ENCODE measurements around the gene ITM2B.

ITM2B gene

GRCh38 chr13:48260970-48261369 lies 28.0 kb downstream of the ITM2B start (continued):
- TF ChIP-seq ZFP3 (tag by site-specific recombination; IDR thresholded peaks at IDR 0.05; ENCODE audit: low read depth), result no peak
- no peak for TF ChIP-seq ZNF544 (tag by site-specific recombination; IDR thresholded peaks at IDR 0.05)
- TF ChIP-seq GLI4 (tag by site-specific recombination; IDR thresholded peaks at IDR 0.05), result no peak

GRCh38 chr13:48263196-48263595 lies 30.2 kb downstream of the ITM2B start:
- Histone ChIP-seq H3K4me3 (ENCODE audit: low read depth, low read length) (no peak overlapping the region), H3K4me1 (ENCODE audit: control insufficient read depth, insufficient read depth, low read length) (peaks cover 6% of the 10 kb centered on the region; the same call in 1 of the 2 replicates), H3K9me3 (ENCODE audit: control insufficient read depth, insufficient read depth, low read depth, low read length) (no peaks in the 10 kb centered on the region), H3K27ac (ENCODE audit: extremely low read depth, low read depth, low read length) (no peak overlapping the region), H3K36me3 (ENCODE audit: control insufficient read depth in 2 of 2, insufficient read depth in 1 of 2, low read length in 2 of 2) (peaks cover 18 to 49% of the 10 kb centered on the region in 2 experiments)
- POLR2A ChIA-PET, result no interaction called here
- CTCF ChIA-PET, result interaction anchor here (0.7 kb wide), 1 partner anchor 1269 kb away, joined by 3 read pairs; no protein-coding TSS in a partner anchor
- TF ChIP-seq CTCF (tag by site-specific recombination; IDR thresholded peaks at IDR 0.05) (no peak), ZNF560 (tag by site-specific recombination; IDR thresholded peaks at IDR 0.05; ENCODE audit: borderline replicate concordance) (no peak), ZBTB8A (tag by site-specific recombination; IDR thresholded peaks at IDR 0.05) (no peak), ZNF707 (tag by site-specific recombination; IDR thresholded peaks at IDR 0.05) (no peak), ZNF391 (tag by site-specific recombination; IDR thresholded peaks at IDR 0.05; ENCODE audit: borderline replicate concordance, low read depth) (no peak), ZNF585B (tag by site-specific recombination; IDR thresholded peaks at IDR 0.05) (no peak), ZNF280C (tag by site-specific recombination; IDR thresholded peaks at IDR 0.05) (no peak), INSM2 (tag by site-specific recombination; IDR thresholded peaks at IDR 0.05) (no peak), ZBTB11 (tag by site-specific recombination; conservative IDR thresholded peaks at IDR 0.05; ENCODE audit: low read depth) (no peak), PATZ1 (tag by site-specific recombination; IDR thresholded peaks at IDR 0.05) (no peak), ZNF18 (tag by site-specific recombination; IDR thresholded peaks at IDR 0.05) (no peak), KLF9 (tag by site-specific recombination; IDR thresholded peaks at IDR 0.05; ENCODE audit: low read depth) (no peak), PRDM4 (tag by site-specific recombination; IDR thresholded peaks at IDR 0.05) (no peak), SP2 (tag by site-specific recombination; IDR thresholded peaks at IDR 0.05) (no peak), ZNF132 (tag by site-specific recombination; IDR thresholded peaks at IDR 0.05; ENCODE audit: borderline replicate concordance) (no peak), ZSCAN18 (tag by site-specific recombination; IDR thresholded peaks at IDR 0.05) (no peak)

Data from HEK293 (cell line).